GM23248 (cell line): Measurements from ENCODE around the gene ZNF746. TPM values are rescaled to one million over a fixed set of nuclear protein-coding genes. Genes with fewer than 3 reads are reported as not detected.

ENCODE experiments used
- DNase-seq: peaks from one replicate; pipeline ENCODE4 v3.0.0-alpha.2; 2015
- H2AFZ ChIP-seq: fragments of 200-600 bp; sonication (generic); 2 replicates; pipeline ENCODE4 v1.6.1; 2016; ENCODE audit warnings: antibody characterized with exemption
- H3F3A ChIP-seq: fragments of 200-600 bp; sonication (generic); 2 replicates; pipeline ENCODE4 v1.6.1; 2016; ENCODE audit warnings: mild to moderate bottlenecking, antibody characterized with exemption, mixed run types; ENCODE audit not compliant: insufficient read depth
- H3K27ac ChIP-seq: fragments of 200-600 bp; sonication (generic); 2 replicates; pipeline ENCODE4 v1.5.1; 2016; ENCODE audit warnings: mild to moderate bottlenecking
- H3K27me3 ChIP-seq: fragments of 200-600 bp; sonication (generic); replicated peaks from 2 replicates; pipeline ENCODE4 v1.6.1; 2016; ENCODE audit warnings: mild to moderate bottlenecking; ENCODE audit not compliant: insufficient read depth
- H3K36me3 ChIP-seq: fragments of 200-600 bp; sonication (generic); 2 replicates; pipeline ENCODE4 v1.6.1; 2016; ENCODE audit warnings: low read depth, mild to moderate bottlenecking
- H3K4me1 ChIP-seq: fragments of 200-600 bp; sonication (generic); 2 replicates; pipeline ENCODE4 v1.6.1; 2016; ENCODE audit warnings: mild to moderate bottlenecking; ENCODE audit not compliant: insufficient read depth
- H3K4me2 ChIP-seq: fragments of 200-600 bp; sonication (generic); one replicate; pipeline ENCODE4 v1.6.1; 2016; ENCODE audit warnings: mild to moderate bottlenecking; ENCODE audit not compliant: unreplicated experiment
- H3K4me3 ChIP-seq: fragments of 200-600 bp; sonication (generic); 2 replicates; pipeline ENCODE4 v1.5.1; 2016; ENCODE audit warnings: mild to moderate bottlenecking
- H3K79me2 ChIP-seq: fragments of 200-600 bp; sonication (generic); 2 replicates; pipeline ENCODE4 v1.6.1; 2016; ENCODE audit warnings: mild to moderate bottlenecking; ENCODE audit not compliant: insufficient read depth
- H3K9ac ChIP-seq: fragments of 200-600 bp; sonication (generic); 2 replicates; pipeline ENCODE4 v1.6.1; 2016; ENCODE audit warnings: mild to moderate bottlenecking
- H3K9me2 ChIP-seq: fragments of 200-600 bp; sonication (generic); 2 replicates; pipeline ENCODE4 v1.6.1; 2016; ENCODE audit warnings: mixed run types, mild to moderate bottlenecking, moderate library complexity; ENCODE audit not compliant: insufficient read depth
- H3K9me3 ChIP-seq: fragments of 200-600 bp; sonication (generic); one replicate; pipeline ENCODE4 v1.6.1; 2017; ENCODE audit warnings: low read depth
- H4K20me1 ChIP-seq: fragments of 200-600 bp; sonication (generic); 2 replicates; pipeline ENCODE4 v1.6.0; 2016; ENCODE audit not compliant: insufficient read depth
- EZH2 ChIP-seq: fragments of 200-600 bp; sonication (generic); IDR thresholded peaks from 2 replicates; pipeline ENCODE4 v1.6.1; 2018; ENCODE audit warnings: antibody characterized with exemption, mild to moderate bottlenecking; ENCODE audit not compliant: insufficient read depth, poor library complexity, severe bottlenecking
- EZH2phosphoT487 ChIP-seq: fragments of 200-600 bp; sonication (generic); IDR thresholded peaks from 2 replicates; pipeline ENCODE4 v1.6.1; 2018; ENCODE audit warnings: antibody characterized with exemption, moderate library complexity, mild to moderate bottlenecking, low read depth; ENCODE audit not compliant: insufficient read depth
- WGBS, 2 experiments: methylation state at CpG; one replicate each; pipeline ENCODE4 v1.1.6; 2015 to 2017; ENCODE audit warnings: low lambda C conversion rate in 2 of 2, low coverage in 1 of 2; ENCODE audit errors: missing lambda C conversion rate in 2 of 2; 5-methylcytosine and 5-hydroxymethylcytosine counted together
- in situ Hi-C: fragments of 300-500 bp; cut with MboI; formaldehyde crosslinking; loops from 2 replicates; pipeline ENCODE4 v1.15.0; 2020
- polyA plus RNA-seq: library from polyadenylated mRNA; unstranded; fragments of >200 nt; fragmentation: Nextera tagmentation; extraction: Ambion mirVana; gene quantifications from 2 replicates; pipeline ENCODE4 v1.2.1, GENCODE V29; 2016
- total RNA-seq: library from RNA; depleted of rRNA; stranded (reverse); fragments of >200 nt; shearing (Covaris generic); gene quantifications from 2 replicates; pipeline ENCODE4 v1.2.3, GENCODE V29; 2014

ZNF746 gene
- total and polyA plus RNA-seq, 2 experiments from 2014 or later, result 9.7 to 17.8 TPM

DNA sequence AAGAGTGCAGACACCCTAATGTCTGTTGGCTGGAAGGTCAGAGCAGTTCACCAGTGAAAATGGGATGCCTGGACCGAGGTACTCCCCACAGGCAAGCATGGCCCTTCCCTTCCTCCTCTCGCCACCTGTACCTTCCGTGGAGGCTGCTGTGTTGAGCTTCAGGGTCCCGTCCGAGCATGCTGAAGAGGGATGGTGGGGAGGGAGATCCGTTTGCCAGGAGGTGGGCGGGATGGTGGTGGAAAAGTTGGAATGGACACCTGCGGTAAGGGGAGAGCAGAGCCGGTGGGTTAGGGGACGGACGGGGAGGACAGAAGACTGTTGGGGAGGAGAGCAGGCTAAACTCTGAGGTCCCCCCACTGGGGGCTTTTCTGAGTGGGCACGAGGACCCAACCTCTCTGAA is 20.8 kb downstream of the ZNF746 start:
- no peak overlapping the region for H3K27ac ChIP-seq
- H3K9ac ChIP-seq, result no peak overlapping the region
- H3K4me3 ChIP-seq, result no peak overlapping the region
- no peaks in the 10 kb centered on the region for H3K4me1 ChIP-seq
- peaks cover 30% of the 10 kb centered on the region; the same call in 1 of the 2 replicates for H3K79me2 ChIP-seq
- no peak for TF ChIP-seq EZH2
- TF ChIP-seq EZH2phosphoT487, result no peak
- no peaks in the 10 kb centered on the region for H3K9me3 ChIP-seq
- 97 to 100% methylated on average over 8 to 12 of the region's 12 CpGs for WGBS, 2 experiments
- H3F3A ChIP-seq, result no peaks in the 10 kb centered on the region
- no peaks in the 10 kb centered on the region for H3K27me3 ChIP-seq
- H2AFZ ChIP-seq, result no peak overlapping the region
- no peak overlapping the region for H3K4me2 ChIP-seq
- no peaks in the 10 kb centered on the region for H4K20me1 ChIP-seq
- DNase-seq, result no peak
- H3K9me2 ChIP-seq, result no peaks in the 10 kb centered on the region
- H3K36me3 ChIP-seq, result peaks cover 34% of the 10 kb centered on the region
- in situ Hi-C loops, result no loop called here

DNA sequence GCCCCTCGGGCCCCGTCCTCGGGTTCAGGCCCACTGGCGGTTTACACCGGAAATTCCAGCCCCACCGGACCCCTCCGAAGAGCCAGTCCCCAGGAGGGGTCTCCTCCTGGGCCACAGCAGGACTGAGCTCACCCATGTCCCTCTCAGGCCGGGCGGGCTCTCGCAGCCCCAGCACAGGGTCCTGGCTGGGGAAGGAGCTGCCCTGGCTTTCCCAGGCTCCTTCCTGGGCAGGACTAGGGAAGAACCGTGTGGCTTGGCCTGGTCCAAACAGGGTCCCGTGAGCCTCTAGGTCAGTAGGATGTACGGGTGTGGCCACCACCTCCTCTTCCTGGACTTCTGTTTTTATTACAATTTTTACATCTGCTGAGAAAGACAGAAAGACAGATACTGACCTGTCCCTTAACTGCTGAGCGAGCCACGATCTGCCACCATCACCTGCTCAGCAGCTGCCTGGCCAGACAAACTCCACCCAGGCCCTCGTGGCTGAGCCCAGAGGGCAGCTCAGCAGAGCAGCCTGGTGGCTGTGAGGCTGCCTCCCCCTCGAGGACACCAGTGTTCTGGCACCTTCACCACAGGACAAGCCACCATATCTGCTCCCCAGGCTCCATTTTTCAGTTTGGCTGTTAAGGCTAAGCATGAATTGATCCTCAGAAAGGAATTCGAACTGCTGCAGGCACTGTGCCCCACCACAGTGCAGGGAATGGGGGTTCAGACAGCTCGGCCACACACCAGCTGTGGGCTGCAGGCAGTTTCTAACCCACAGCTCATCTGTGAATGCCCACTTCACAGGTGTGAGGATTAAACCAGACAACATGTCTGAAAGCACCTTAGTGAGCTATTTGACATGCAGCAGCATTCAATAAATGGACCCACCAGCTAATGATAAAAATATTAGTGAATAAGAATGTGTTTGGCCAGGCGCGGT is 22.2 kb downstream of the ZNF746 start:
- in situ Hi-C loops, result no loop called here
- Histone ChIP-seq H3K9ac (no peak overlapping the region), H3K4me2 (no peak overlapping the region), H3K4me3 (no peak overlapping the region), H3K27ac (no peak overlapping the region), H3K36me3 (peaks cover 30% of the 10 kb centered on the region), H3K79me2 (peaks cover 18% of the 10 kb centered on the region; the same call in 1 of the 2 replicates), H3K27me3 (no peaks in the 10 kb centered on the region), H3K9me3 (no peaks in the 10 kb centered on the region), H2AFZ (no peak overlapping the region), H3K4me1 (no peaks in the 10 kb centered on the region), H3K9me2 (no peaks in the 10 kb centered on the region), H4K20me1 (no peaks in the 10 kb centered on the region), H3F3A (no peaks in the 10 kb centered on the region)
- no peak for DNase-seq
- TF ChIP-seq EZH2, result no peak
- TF ChIP-seq EZH2phosphoT487, result no peak
- 95 to 96% methylated on average over 21 of the region's 21 CpGs for WGBS, 2 experiments

GRCh38 chr7:149474309-149475120 is 23.1 kb downstream of the ZNF746 start:
- Histone ChIP-seq H4K20me1 (no peaks in the 10 kb centered on the region), H3K36me3 (peaks cover 29% of the 10 kb centered on the region), H2AFZ (no peak overlapping the region), H3K4me2 (no peak overlapping the region), H3K9me3 (no peaks in the 10 kb centered on the region), H3K9me2 (no peaks in the 10 kb centered on the region), H3K4me1 (no peaks in the 10 kb centered on the region), H3F3A (no peaks in the 10 kb centered on the region), H3K9ac (no peak overlapping the region), H3K27me3 (no peaks in the 10 kb centered on the region), H3K4me3 (no peak overlapping the region), H3K79me2 (peaks cover 14% of the 10 kb centered on the region; the same call in 1 of the 2 replicates), H3K27ac (no peak overlapping the region)
- 96 to 98% methylated on average over 45 to 77 of the region's 77 CpGs for WGBS, 2 experiments
- no peak for DNase-seq
- in situ Hi-C loops, result no loop called here
- TF ChIP-seq EZH2, result no peak

DNA sequence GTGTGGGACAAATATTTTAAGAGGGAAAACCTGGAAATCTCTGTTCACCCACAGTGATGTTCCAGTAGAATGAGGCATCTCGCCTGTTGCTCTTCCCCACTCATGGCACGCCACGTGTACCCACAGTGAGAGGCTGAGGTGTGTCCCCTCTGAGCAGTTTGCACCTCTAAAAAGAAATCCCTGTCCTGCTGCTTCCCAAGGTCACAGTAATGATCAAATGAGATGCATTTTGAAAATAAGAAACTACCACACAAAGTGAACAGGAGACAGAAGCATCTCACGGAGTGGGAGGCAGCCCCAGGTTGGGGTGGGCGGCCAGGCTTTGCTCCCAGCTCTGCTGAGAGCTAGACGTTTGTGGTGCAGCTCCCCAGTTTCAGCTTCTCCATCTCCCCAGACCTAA is 24.4 kb downstream of the ZNF746 start:
- no peaks in the 10 kb centered on the region for H3K9me3 ChIP-seq
- no peaks in the 10 kb centered on the region for H3K9me2 ChIP-seq
- no peak overlapping the region for H2AFZ ChIP-seq
- no peak overlapping the region for H3K9ac ChIP-seq
- no peak overlapping the region for H3K27ac ChIP-seq
- H3F3A ChIP-seq, result no peaks in the 10 kb centered on the region
- no peak overlapping the region for H3K4me3 ChIP-seq
- H4K20me1 ChIP-seq, result no peaks in the 10 kb centered on the region
- H3K36me3 ChIP-seq, result peaks cover 17% of the 10 kb centered on the region
- DNase-seq, result no peak
- 85 to 86% methylated on average over 6 of the region's 6 CpGs for WGBS, 2 experiments
- H3K4me1 ChIP-seq, result no peaks in the 10 kb centered on the region
- in situ Hi-C loops, result no loop called here
- no peak overlapping the region for H3K4me2 ChIP-seq
- TF ChIP-seq EZH2 (no peak), EZH2phosphoT487 (no peak)
- H3K27me3 ChIP-seq, result no peaks in the 10 kb centered on the region
- 0 out of 2 replicates have a peak, but pooled peaks cover 1% of the 10 kb centered on the region for H3K79me2 ChIP-seq
